Measurements from ENCODE around the gene EXOSC1. TPM values are rescaled to one million over a fixed set of nuclear protein-coding genes. Genes with fewer than 3 reads are reported as not detected.

EXOSC1 gene
- total RNA-seq, 3 donors from 2014 or later = 27.7 to 37.9 (median 36.7) TPM

- Histone ChIP-seq H3K27me3 (no peaks in the 10 kb centered on the region), H3K36me3 (peaks cover 11% of the 10 kb centered on the region), H3K4me1 (no peaks in the 10 kb centered on the region), H3K27ac (peak overlapping the region; percentile 27 to 65), H3K4me3 (no peak overlapping the region), H3K9me3 (no peaks in the 10 kb centered on the region)
- no peak for DNase-seq (ENCODE audit: low spot score in 2 of 2)
- intact Hi-C loops (cut with DNase I; ENCODE audit: low total_unique reads) = loop anchor here (10.0 kb wide), 1 partner anchor 81 kb away; no protein-coding TSS in a partner anchor
- TF ChIP-seq POLR2AphosphoS5 (IDR thresholded peaks at IDR 0.05) (no peak), POLR2A (IDR thresholded peaks at IDR 0.05) (no peak)
- TF ChIP-seq, protein P1, sequence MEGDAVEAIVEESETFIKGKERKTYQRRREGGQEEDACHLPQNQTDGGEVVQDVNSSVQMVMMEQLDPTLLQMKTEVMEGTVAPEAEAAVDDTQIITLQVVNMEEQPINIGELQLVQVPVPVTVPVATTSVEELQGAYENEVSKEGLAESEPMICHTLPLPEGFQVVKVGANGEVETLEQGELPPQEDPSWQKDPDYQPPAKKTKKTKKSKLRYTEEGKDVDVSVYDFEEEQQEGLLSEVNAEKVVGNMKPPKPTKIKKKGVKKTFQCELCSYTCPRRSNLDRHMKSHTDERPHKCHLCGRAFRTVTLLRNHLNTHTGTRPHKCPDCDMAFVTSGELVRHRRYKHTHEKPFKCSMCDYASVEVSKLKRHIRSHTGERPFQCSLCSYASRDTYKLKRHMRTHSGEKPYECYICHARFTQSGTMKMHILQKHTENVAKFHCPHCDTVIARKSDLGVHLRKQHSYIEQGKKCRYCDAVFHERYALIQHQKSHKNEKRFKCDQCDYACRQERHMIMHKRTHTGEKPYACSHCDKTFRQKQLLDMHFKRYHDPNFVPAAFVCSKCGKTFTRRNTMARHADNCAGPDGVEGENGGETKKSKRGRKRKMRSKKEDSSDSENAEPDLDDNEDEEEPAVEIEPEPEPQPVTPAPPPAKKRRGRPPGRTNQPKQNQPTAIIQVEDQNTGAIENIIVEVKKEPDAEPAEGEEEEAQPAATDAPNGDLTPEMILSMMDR (IDR thresholded peaks at IDR 0.05) = no peak
These were observed 18.4 kb upstream of the EXOSC1 start for GRCh38 chr10:97464226-97464625.

DNA sequence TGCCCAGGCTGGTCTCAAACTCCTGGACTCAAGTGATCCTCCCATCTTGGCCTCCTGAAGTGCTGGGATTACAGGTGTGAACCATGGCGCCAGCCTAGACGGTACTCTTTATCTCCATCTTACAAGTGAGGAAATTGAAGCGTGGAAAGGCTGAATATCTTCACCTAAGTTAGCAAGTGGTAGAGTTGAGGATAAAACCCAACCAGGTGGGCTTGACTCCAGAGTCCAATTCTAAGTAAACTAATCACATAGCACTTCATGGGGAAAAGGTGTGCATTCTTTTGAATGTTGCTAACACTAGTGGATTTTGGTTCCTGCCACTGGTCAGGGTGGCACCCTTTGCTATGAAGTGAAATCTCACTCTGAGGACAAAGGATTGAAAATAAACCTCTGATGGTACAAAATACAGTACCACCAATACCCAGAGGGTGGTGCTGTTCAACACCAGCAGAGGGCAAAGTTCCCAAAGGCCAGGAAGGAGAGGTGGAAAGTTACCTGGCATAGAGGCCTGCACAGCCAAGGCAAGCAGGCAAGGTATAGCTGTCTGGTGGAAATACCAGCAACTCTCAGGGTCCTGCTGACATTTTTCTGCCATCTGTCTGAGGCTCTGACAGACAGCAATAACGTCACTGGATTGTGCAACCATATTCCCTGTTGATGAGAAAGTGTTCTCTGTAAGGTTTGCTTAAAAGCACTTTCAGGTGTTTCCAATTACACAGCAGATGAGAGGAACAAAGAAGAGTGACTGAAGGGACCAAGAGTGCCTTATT, 17.7 kb upstream of the EXOSC1 start:
- H3K36me3 ChIP-seq = peaks cover 11% of the 10 kb centered on the region
- H3K9me3 ChIP-seq = no peaks in the 10 kb centered on the region
- H3K4me1 ChIP-seq = no peaks in the 10 kb centered on the region
- no peaks in the 10 kb centered on the region for H3K27me3 ChIP-seq
- no peak for DNase-seq (ENCODE audit: low spot score in 2 of 2)
- intact Hi-C loops (cut with DNase I; ENCODE audit: low total_unique reads) = loop anchor here (10.0 kb wide), 1 partner anchor 81 kb away; no protein-coding TSS in a partner anchor
- no peak overlapping the region for H3K4me3 ChIP-seq
- TF ChIP-seq POLR2A (IDR thresholded peaks at IDR 0.05) (no peak), POLR2AphosphoS5 (IDR thresholded peaks at IDR 0.05) (peak; percentile 36 to 61 (median 55))
- TF ChIP-seq, protein P1 (IDR thresholded peaks at IDR 0.05) = peak; percentile 68 to 90 (median 88)
- peak overlapping the region; percentile 48 to 65 for H3K27ac ChIP-seq

GRCh38 chr10:97462309-97462708, 16.5 kb upstream of the EXOSC1 start:
- intact Hi-C loops (cut with DNase I; ENCODE audit: low total_unique reads) = loop anchor here (10.0 kb wide), 1 partner anchor 82 kb away; no protein-coding TSS in a partner anchor
- TF ChIP-seq, protein P1 (IDR thresholded peaks at IDR 0.05) = no peak
- no peak for TF ChIP-seq POLR2AphosphoS5 (IDR thresholded peaks at IDR 0.05)
- no peak for TF ChIP-seq POLR2A (IDR thresholded peaks at IDR 0.05)
- no peak overlapping the region for H3K4me3 ChIP-seq
- H3K4me1 ChIP-seq = no peaks in the 10 kb centered on the region
- no peaks in the 10 kb centered on the region for H3K27me3 ChIP-seq
- peak overlapping the region in 1 of 2 donors; percentile 12 for H3K27ac ChIP-seq
- peaks cover 11% of the 10 kb centered on the region for H3K36me3 ChIP-seq
- H3K9me3 ChIP-seq = no peaks in the 10 kb centered on the region
- no peak for DNase-seq (ENCODE audit: low spot score in 2 of 2)

GRCh38 chr10:97459933-97460332, 14.1 kb upstream of the EXOSC1 start:
- no peak for DNase-seq (ENCODE audit: low spot score in 2 of 2)
- intact Hi-C loops (cut with DNase I; ENCODE audit: low total_unique reads) = loop anchor here (10.0 kb wide), 1 partner anchor 85 kb away; no protein-coding TSS in a partner anchor
- TF ChIP-seq, protein P1 (IDR thresholded peaks at IDR 0.05) = no peak
- TF ChIP-seq POLR2AphosphoS5 (IDR thresholded peaks at IDR 0.05) (no peak), POLR2A (IDR thresholded peaks at IDR 0.05) (no peak)
- Histone ChIP-seq H3K9me3 (no peaks in the 10 kb centered on the region), H3K36me3 (peaks cover 11% of the 10 kb centered on the region), H3K27ac (no peak overlapping the region), H3K27me3 (no peaks in the 10 kb centered on the region), H3K4me3 (no peak overlapping the region), H3K4me1 (no peaks in the 10 kb centered on the region)

DNA sequence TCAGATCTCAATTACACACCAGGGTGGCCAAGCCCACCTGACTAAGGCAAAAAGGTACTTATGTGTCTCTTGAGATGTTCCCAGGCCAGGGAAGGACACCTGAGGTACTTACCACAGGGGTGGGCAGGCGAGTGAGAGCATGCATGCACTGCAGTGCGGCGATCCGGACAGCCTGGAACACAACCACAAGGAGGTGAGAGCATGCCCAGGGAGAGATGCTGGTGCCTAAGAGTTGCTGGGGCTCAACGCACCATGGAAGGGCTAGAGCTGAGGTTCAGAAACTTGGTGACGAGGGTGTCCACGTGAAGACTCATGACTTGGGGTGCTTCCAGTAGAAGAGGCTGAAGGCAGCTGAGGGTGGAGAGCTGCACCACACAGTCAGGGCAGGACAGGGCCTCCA, 13.3 kb upstream of the EXOSC1 start:
- H3K27ac ChIP-seq = no peak overlapping the region
- no peaks in the 10 kb centered on the region for H3K27me3 ChIP-seq
- no peaks in the 10 kb centered on the region for H3K9me3 ChIP-seq
- no peak for TF ChIP-seq POLR2AphosphoS5 (IDR thresholded peaks at IDR 0.05)
- TF ChIP-seq, protein P1 (IDR thresholded peaks at IDR 0.05) = no peak
- no peak for TF ChIP-seq POLR2A (IDR thresholded peaks at IDR 0.05)
- DNase-seq (ENCODE audit: low spot score in 2 of 2) = no peak
- H3K36me3 ChIP-seq = peaks cover 11% of the 10 kb centered on the region
- no peaks in the 10 kb centered on the region for H3K4me1 ChIP-seq
- intact Hi-C loops (cut with DNase I; ENCODE audit: low total_unique reads) = no loop called here
- H3K4me3 ChIP-seq = no peak overlapping the region
